HL-60 (cell line): ENCODE data around the gene CCDC88A.

Experiments used
- POLR2AphosphoS5 ChIP-seq: IDR thresholded peaks from 2 replicates; pipeline ENCODE4 v1.6.1; 2012; ENCODE audit warnings: low read depth
- TF ChIP-seq, protein P1 (sequence below): IDR thresholded peaks from one replicate; pipeline ENCODE4 v1.5.1; 2011; ENCODE audit warnings: low read length, control low read depth, inconsistent platforms; ENCODE audit not compliant: insufficient read depth
- TF ChIP-seq, protein P2 (sequence below): IDR thresholded peaks from 2 replicates; pipeline ENCODE4 v1.6.1; 2012; ENCODE audit warnings: low read depth; ENCODE audit not compliant: insufficient replicate concordance

DNA sequence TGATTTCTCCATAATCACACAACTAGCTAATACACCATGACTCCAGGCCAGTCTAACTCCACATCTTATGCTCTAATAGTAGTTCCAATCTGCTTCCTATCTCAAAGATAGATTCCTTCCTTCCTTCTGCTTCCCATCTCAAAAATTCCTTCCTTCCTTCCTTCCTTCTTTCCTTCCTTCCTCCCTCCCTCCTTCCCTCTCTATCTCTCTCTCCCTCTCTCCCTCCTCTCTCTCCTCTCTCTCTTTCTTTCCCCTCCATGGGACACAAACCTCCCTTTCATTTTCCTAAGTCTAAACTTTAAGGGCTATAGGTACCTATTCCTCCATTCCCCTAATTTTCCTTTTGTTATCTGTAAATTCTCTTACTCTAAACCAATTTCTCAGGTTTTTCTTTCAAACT, 62.5 kb downstream of the CCDC88A start:
- TF ChIP-seq, protein P1, sequence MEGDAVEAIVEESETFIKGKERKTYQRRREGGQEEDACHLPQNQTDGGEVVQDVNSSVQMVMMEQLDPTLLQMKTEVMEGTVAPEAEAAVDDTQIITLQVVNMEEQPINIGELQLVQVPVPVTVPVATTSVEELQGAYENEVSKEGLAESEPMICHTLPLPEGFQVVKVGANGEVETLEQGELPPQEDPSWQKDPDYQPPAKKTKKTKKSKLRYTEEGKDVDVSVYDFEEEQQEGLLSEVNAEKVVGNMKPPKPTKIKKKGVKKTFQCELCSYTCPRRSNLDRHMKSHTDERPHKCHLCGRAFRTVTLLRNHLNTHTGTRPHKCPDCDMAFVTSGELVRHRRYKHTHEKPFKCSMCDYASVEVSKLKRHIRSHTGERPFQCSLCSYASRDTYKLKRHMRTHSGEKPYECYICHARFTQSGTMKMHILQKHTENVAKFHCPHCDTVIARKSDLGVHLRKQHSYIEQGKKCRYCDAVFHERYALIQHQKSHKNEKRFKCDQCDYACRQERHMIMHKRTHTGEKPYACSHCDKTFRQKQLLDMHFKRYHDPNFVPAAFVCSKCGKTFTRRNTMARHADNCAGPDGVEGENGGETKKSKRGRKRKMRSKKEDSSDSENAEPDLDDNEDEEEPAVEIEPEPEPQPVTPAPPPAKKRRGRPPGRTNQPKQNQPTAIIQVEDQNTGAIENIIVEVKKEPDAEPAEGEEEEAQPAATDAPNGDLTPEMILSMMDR, result no peak
- TF ChIP-seq, protein P2, sequence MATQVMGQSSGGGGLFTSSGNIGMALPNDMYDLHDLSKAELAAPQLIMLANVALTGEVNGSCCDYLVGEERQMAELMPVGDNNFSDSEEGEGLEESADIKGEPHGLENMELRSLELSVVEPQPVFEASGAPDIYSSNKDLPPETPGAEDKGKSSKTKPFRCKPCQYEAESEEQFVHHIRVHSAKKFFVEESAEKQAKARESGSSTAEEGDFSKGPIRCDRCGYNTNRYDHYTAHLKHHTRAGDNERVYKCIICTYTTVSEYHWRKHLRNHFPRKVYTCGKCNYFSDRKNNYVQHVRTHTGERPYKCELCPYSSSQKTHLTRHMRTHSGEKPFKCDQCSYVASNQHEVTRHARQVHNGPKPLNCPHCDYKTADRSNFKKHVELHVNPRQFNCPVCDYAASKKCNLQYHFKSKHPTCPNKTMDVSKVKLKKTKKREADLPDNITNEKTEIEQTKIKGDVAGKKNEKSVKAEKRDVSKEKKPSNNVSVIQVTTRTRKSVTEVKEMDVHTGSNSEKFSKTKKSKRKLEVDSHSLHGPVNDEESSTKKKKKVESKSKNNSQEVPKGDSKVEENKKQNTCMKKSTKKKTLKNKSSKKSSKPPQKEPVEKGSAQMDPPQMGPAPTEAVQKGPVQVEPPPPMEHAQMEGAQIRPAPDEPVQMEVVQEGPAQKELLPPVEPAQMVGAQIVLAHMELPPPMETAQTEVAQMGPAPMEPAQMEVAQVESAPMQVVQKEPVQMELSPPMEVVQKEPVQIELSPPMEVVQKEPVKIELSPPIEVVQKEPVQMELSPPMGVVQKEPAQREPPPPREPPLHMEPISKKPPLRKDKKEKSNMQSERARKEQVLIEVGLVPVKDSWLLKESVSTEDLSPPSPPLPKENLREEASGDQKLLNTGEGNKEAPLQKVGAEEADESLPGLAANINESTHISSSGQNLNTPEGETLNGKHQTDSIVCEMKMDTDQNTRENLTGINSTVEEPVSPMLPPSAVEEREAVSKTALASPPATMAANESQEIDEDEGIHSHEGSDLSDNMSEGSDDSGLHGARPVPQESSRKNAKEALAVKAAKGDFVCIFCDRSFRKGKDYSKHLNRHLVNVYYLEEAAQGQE, result no peak
- TF ChIP-seq POLR2AphosphoS5, result no peak
